ENCODE measurements around the gene DAAM2. TPM values are rescaled to one million over a fixed set of nuclear protein-coding genes. Genes with fewer than 3 reads are reported as not detected.
A peak's percentile ranks its signal among the peaks of the same experiment; 100 is the strongest.

DAAM2 gene
- total RNA-seq, 1 experiment from 2014 or later: 4.0 TPM

DNA sequence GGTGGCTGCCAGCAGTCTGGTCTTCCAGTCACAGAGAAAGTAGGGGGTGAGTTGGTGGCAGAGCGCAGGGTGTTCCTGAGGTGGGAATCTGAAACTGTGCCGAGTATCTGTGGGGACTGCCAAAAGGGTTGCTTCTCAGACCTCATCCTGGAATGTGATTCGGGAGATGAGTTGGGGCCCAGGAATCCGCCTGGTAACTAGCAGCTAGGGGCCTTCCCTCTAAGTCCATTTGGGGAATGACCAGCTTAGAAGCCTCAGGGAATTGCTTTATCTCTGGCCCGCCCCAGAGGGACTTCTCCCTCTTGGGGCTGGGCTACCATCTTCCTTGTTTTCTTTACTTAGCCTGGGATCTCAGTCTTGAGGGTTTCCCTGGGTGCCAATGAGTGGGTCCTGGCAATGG is 92.5 kb downstream of the DAAM2 start:
- DNase-seq (ENCODE audit: low read depth): peak; percentile 22

DNA sequence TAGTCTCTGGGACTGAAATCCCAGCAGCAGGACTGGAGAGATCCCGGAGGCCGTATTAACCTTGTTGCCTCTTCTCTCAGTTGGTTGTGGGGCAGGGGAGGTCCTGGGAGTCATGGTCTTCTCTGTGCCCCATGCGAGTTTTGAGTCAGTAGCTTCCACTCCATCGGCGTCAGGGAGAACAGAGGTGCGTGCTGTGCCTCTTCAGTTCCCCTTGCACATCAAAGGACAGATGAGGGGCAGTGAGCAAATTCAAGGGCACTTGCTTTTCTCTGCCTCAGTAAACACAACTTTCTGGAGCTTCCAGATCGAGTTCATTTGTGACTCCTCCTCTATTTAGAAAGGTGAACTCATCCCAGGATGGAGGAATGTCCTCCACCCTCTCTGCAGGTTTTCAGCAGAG is 93.5 kb downstream of the DAAM2 start:
- no peak for DNase-seq (ENCODE audit: low read depth)

DNA sequence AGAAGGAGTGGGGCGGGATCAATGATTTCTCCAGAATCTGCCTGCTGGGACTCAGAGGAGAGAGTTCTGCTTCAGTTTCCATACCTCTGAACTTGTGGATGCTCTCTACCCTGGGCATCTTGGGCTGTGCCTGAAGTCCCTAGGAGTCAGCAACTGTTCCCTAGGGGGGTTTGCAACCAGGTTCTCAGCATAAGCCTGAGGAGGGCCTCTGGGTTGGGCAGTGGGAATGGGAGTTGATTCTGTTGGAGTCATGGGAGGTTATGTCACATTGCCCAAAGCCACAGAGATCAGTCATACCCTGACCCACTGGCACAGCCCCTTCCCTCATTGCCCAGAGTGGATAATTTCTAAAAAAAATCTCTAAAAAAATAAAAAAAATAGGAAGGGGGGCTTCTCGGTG is 94.7 kb downstream of the DAAM2 start:
- DNase-seq (ENCODE audit: low read depth): no peak

DNA sequence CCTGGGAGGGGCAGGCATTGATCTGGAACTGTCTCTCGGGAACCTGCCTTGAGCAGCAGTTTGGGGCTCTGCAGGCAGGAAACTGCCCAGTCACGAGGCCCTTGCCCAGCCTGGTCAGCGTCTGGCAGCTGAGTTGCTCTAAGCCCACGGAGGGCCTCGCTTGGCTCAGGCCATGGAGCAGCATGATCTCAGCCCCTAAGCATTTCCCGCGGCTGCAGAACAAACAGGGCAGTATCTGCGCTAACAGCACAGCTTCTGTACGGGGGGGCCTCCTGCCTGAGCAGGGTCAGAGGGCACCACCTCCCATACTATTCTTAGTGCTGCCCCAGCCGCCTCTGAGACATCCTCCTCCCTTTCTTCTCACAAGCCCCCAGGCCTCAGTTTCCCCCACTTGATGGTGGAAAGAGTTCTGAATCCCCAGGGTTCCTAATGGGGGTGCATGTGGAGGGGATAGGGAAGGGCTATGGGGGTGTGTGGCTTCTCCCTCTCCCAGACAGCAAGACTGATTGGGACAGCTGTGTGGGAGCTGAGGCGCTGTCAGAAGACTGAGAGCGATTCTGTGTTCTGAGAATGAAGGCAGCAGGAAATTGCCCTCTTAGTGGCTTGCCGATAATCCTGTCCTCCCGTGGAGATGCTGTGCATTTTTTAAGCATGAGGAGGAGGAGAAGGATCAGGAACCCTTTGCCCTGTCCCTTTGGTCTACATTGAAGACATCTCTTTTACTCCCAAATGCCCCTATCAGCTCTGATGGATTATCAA is 95.7 kb downstream of the DAAM2 start:
- peak; percentile 85 for DNase-seq (ENCODE audit: low read depth)

DNA sequence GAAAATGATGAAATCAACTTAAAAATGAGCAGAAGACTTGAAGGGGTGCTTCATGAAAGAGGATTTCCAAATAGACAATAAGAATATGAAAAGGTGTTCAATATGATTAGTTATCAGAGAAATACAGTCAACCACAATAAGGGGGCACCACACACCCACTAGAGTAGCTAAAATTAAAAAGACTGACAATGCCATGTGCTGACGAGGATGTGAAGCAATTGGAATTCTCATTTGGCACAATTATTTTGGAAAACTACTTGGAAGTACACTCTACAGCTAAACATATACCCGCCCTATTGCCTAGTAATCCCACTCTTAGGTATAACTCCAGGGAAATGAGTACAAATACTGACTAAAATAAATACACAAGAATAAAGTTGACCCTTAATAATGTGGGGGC is 97.1 kb downstream of the DAAM2 start:
- no peak for DNase-seq (ENCODE audit: low read depth)

DNA sequence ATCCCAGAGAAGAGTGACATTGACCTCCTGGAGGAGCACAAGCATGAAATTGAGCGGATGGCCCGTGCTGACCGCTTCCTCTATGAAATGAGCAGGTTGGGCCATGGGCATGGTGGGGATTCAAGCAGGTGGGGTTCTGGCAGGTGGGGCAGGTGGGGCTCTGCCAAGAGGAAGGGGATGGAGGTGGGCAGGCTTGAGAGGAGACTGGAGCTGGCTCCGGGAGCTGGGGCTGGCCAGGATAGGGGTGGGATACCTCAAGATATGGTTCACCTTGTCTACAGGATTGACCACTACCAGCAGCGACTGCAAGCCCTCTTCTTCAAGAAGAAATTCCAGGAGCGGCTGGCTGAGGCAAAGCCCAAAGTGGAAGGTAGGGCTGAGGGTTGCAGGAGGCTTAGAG is 99.2 kb downstream of the DAAM2 start:
- DNase-seq (ENCODE audit: low read depth): no peak

DNA sequence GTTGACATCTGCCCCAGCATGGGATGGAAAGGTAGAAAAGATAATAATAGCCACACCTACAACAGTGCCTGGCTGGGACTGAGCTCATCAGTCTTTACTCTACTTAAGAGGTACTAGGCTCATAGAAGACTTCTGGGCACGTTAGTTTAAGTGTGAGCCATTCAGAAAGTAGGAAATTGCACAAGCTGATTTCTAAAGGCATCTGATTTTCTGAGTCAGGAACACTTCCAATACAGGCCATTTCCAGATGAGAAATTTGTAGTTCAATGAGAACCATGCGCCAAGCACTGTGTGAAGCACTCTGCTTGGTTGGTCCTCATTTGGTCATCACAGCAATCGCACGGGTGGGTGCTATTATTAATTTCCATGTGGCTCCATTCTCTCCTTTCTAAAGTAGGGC is 99.8 kb downstream of the DAAM2 start:
- DNase-seq (ENCODE audit: low read depth): no peak

DNA sequence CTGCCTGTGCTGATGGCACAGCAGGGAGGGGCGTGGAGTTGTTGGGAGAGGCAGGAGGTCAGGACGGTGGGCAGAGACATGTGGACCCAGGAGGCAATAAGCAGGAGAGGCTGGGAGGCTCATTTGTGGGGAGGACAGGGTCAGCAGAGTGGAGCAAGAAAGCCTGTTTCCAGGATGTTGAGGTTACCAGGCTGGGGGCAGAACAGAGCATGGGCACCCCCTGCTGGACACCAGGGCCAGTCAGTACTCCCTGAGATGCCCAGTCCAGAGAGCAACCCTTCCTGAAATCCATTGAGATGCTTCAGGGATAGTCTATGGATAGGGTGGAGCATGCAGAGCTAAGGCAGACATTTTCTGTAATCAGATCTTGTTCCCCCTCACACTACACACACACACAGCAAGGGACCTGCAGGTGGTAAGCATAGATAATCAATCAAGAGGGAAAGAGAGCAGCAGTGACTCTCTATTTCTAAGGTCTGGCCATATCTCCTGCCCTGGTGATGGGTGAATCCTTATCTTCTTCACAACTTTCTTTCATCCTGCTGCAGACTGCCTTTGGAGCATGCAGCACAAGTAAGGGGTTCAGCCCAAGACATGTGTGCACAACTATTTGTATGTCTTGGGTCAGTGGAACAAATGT is 100.4 kb downstream of the DAAM2 start:
- DNase-seq (ENCODE audit: low read depth): peak; percentile 58

DNA sequence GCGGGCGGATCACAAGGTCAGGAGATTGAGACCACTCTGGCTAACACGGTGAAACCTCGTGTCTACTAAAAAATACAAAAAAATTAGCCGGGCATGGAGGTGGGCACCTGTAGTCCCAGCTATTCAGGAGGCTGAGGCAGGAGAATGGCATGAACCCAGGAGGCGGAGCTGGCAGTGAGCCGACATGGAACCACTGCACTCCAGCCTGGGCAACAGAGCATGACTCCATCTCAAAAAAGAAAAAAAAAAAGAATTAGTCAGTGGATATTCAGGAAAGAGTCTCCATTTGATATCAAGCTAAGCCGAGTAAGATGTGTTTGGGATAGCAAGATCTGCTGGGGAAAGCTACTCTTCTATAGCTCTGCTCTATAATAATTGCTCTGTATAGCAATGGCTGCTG is 101.1 kb downstream of the DAAM2 start:
- no peak for DNase-seq (ENCODE audit: low read depth)

DNA sequence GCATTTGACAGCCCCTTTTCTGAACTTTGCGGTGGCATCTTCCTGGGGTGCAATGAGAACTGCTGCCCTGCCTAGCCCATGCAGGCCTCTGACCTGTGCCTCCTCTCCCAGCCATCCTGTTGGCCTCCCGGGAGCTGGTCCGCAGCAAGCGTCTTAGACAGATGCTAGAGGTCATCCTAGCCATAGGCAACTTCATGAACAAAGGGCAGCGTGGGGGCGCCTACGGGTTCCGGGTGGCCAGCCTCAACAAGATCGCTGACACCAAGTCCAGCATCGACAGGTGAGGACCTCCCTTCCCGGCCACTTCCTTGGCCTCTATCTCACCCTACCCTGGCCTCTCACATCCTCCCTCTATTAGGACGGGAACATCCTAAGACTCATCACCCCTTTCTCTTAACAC is 104.5 kb downstream of the DAAM2 start:
- no peak for DNase-seq (ENCODE audit: low read depth)

DNA sequence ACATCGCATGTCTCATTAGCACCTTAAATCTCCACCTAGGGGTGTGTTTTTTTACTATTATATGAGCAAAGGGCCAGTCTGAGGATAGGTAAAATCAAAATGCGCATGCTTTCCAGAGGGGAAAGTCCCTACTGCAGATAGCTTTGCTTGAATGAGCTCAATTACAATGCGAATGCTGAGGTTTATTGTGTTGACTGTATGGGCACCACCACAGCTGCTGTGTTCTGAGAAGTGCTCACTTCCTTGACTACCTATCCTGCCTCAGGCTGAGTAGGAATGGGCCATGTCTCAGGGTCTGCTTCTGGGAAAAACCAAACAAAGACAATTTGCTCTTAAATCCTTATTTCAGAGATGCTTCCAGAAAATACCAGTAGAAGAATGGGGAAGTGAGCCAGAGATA is 105.5 kb downstream of the DAAM2 start:
- no peak for DNase-seq (ENCODE audit: low read depth)

DNA sequence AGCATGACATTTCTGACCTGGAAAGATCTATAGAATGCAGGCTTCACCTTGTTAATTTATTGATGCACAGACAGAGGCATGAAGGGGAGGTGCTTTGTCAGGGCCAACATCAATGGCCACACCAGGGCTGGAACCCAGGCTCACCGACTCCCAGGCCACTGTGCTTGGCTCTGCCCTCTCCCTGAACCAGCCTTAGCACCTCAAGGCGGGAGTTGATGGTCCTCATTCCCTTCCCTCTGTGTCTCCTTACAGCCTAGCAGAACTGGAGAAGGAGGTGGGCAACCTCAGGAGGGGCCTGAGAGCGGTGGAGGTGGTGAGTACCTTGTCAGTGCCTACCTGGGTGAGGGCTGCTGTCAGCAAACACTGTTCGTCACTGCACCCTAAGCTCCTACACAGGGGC is 106.4 kb downstream of the DAAM2 start:
- DNase-seq (ENCODE audit: low read depth): no peak

DNA sequence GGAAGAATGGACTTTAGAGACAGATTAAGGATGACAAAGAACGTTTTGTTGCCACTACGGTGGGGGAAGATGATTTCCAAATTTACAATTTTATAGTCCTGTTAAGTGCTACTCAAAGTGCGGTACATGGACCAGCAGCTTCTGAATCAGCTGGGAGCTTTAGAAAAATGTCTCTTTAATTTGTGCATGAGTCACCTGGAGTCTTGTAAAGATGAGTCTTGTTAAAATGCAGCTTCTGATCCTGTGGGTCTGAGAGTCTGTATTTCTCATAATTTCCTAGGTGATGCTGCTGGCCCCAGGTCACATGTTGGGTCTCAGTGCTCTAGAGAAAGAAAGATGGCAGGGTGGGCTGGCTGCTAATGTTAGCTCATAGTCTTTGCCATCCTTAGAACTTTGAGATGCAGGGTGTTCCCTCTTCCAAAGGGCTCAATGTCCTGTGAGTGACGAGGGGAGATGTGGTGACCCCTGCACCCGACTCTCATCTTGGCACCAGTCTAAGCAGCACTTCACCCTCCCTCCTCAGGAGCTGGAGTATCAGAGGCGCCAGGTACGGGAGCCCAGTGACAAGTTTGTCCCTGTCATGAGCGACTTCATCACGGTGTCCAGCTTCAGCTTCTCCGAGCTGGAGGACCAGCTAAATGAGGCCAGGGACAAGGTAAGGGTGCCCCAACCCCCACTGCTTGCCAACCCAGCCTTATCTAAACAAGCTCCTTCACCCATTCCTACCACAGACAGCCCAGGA is 107.5 kb downstream of the DAAM2 start:
- DNase-seq (ENCODE audit: low read depth): no peak

DNA sequence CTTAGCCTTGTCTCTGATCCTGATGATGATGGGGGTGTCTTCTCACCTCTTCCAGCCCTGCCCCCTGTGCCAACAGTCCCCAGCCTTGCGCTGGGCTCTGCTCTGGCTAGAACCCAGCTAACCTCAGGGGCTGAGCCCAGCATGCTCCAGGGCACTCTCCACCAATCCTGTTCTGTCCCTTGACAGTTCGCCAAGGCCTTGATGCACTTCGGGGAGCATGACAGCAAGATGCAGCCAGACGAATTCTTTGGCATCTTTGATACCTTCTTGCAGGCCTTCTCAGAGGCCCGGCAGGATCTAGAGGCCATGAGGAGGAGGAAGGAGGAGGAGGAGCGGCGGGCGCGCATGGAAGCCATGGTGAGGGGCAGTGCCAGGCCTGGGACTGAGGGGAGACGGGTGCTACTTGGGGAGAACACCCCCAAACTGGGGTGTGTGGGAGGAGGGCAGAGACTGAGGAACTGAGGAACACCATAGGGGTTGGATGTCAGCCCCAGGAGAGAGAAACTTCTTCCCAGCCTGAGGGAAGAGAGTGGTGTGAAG is 109.0 kb downstream of the DAAM2 start:
- no peak for DNase-seq (ENCODE audit: low read depth)

DNA sequence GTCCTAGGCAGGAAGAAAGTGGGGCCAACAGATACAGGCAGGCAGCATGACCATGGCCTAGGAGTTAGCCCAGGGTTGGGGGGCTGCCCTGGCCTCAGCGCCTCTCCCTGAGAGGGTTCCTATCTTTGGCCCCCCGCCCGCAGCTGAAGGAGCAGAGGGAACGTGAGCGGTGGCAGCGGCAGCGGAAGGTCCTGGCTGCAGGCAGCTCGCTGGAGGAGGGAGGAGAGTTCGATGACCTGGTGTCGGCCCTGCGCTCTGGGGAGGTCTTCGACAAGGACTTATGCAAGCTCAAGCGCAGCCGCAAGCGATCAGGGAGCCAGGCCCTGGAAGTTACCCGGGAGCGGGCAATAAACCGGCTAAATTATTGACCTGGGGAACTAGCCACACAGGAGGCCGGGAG is 109.5 kb downstream of the DAAM2 start:
- no peak for DNase-seq (ENCODE audit: low read depth)

DNA sequence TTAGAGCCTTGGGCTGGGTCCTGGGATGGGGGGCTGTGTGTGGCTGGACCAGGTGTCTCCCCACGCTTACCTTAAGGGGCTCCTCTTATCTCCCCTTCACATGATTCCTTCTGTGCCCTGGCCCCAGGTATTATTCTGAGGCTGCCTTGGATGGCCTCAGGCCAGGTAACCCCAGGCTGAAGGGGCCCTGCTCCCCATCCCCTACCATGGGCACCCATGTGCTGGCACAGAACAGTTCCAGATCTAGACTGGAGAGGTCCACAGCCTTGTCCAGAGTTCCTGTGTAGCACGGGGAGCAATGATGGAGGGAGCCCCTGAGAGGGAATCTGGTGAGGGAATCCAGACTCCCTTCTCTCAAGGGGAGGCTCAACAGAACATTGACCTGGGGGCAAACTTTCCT is 110.0 kb downstream of the DAAM2 start:
- no peak for DNase-seq (ENCODE audit: low read depth)

DNA sequence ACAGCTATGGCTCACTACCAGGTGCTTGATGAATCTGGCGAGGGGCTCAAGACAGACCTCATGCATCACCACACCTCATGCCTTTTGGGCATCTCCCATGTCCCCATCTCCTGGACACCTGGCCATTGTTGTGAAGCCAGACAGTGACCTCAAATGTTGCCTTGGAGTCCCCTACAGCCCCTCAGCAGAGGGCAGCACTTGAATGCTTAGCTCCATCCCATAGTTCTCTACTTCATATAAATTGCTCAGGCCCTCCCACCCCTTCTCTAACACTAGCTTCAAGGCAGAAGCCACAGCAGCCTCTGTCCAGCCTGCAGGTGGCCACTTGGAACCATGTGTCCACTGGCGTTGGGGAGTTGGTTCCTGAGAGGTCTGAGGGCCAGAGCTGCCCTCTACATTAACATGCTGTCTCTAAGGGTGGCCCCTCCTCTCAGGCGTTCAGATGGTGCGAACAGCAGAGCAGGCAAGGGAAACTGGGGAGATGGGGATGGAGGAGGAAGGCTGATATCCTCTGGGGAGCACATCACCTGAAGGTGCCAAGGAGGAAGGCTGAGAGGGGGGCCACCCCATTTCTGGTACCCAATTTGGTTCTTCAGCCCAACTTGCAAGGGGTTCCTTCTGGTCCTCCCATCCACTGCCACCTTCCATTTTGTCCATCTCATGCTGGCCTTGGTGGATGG is 110.8 kb downstream of the DAAM2 start:
- no peak for DNase-seq (ENCODE audit: low read depth)

DNA sequence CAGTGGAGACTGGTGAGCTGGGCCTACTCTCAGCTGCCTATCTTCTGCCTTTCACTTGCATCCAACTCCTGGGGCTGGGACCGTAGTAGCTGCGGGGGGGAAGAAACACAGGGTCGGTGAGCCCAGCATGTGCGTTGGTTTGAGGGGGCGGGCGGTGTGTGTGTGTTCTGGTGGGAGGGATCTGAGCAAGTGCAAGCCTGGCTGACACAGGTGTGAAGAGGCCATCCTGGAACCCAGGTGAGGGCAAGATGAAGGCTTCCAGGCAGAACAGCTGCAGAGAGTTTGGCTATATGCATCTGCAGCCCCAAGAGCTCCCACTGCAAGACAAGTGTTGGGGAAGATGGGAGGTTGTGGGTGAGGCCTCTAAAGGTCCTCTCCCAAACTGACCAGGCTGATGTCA is 111.5 kb downstream of the DAAM2 start:
- no peak for DNase-seq (ENCODE audit: low read depth)

DNA sequence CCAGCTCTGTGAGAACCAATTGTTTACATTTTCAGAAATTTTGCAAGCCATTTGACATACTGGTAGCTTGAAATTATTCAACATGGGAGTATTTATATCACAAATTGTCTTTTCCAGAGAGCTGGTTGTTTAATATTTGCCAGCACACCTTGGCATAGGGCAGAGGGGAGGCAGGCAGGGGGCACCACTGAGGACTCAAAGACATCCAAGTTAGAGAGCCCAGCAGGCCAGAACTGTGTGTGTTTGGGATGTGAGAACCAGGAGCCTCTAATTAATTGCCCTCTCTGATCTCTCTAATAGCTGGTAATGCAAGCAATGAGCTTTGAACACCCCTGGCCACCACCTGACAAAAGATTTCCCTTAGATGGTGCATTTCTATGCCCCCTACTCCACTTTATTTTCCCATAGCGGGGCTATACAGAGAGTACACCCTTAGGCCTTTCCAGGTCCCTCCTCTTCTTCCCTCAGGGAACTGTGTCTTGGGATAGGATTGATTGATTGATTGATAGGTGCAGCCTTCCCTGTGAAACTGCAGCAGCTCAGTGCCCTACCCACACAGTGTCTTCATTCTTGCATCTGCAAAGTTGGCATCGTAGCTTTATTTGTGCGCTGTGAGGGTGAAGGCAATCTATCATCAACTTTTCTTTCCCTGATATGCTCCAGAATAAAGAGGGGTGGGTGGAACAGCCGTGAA is 112.9 kb downstream of the DAAM2 start:
- no peak for DNase-seq (ENCODE audit: low read depth)

DNA sequence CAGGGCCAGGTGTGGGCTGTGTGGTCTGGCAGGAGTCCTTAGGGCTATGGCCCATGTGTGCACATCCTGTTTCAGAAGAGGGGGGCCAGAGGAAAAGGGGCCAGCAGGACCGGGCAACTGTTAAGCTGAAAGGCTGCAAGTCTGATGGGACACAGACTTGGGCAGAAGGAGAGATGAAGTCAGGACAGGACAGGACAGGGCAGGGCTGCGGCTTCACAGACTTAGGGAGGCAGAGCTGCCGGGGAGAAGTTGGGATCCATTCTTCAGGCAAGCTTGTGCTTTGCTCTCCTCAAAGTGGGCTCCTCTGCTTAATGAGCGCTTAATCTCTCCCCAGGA is 113.4 kb downstream of the DAAM2 start:
- no peak for DNase-seq (ENCODE audit: low read depth)

DNA sequence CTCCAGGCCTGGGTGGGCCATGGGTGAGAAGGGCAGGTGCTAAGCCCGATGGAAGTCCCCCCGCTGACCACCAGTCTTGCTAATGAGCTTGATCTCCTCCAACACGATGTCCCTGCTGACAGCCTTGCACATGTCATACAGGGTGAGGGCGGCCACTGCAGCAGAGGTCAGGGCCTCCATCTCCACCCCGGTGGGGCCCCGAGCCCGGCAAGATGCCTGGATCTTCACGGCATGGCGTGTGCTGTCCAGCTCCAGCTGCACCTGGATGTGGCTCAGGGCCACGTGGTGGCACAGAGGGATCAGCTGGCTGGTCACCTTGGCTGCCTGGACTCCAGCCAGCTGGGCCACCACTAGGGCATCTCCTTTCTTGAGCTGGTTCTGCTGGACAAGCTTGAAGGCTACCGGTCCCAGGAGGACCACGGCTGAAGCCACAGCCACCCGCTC is 114.2 kb downstream of the DAAM2 start:
- DNase-seq (ENCODE audit: low read depth): no peak

All from RPMI7951 (cell line).